Subcutaneous adipose tissue (tissue), 4 donors: ENCODE results near the gene GPR162. TPM values are rescaled to one million over a fixed set of nuclear protein-coding genes. Genes with fewer than 3 reads are reported as not detected.

Experiments
- CTCF ChIP-seq: fragments of 450-650 bp; IDR thresholded peaks from one replicate; pipeline ENCODE4 v1.5.1; 2016; ENCODE audit warnings: low read depth, mild to moderate bottlenecking, control low read depth, antibody characterized with exemption, moderate library complexity
- total RNA-seq, 4 donors: library from RNA; depleted of rRNA; stranded (reverse); fragments of >200 nt; gene quantifications; one replicate each; pipeline ENCODE4 v1.1.0, GENCODE V29; 2016

GPR162 gene
- total RNA-seq, 4 donors from 2014 or later, result 0.66 to 3.1 (median 2.1) TPM

DNA sequence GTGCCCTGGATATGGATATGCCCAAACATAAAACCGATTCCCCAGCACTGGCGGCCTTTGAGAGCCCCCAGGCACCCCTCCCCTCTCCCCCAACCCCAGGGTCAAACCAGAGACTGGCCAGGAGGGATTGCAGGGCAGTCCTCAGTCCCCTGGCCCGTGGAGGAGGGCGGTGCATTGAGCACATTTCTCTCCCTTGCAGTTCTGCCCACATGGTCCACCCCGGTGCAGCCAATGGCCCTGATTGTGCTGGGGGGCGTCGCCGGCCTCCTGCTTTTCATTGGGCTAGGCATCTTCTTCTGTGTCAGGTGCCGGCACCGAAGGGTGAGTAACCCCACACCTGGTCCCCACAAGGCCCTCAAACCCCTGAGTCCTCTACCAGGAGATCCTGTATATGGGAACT lies 3.4 kb upstream of the GPR162 start:
- TF ChIP-seq CTCF, result no peak

- TF ChIP-seq CTCF, result no peak
Observed at GRCh38 chr12:6818645-6819044, 3.0 kb upstream of the GPR162 start.

GRCh38 chr12:6819106-6820030 lies 2.3 kb upstream of the GPR162 start:
- TF ChIP-seq CTCF, result no peak

- no peak for TF ChIP-seq CTCF
Observed at GRCh38 chr12:6820166-6820565, 1.5 kb upstream of the GPR162 start.

DNA sequence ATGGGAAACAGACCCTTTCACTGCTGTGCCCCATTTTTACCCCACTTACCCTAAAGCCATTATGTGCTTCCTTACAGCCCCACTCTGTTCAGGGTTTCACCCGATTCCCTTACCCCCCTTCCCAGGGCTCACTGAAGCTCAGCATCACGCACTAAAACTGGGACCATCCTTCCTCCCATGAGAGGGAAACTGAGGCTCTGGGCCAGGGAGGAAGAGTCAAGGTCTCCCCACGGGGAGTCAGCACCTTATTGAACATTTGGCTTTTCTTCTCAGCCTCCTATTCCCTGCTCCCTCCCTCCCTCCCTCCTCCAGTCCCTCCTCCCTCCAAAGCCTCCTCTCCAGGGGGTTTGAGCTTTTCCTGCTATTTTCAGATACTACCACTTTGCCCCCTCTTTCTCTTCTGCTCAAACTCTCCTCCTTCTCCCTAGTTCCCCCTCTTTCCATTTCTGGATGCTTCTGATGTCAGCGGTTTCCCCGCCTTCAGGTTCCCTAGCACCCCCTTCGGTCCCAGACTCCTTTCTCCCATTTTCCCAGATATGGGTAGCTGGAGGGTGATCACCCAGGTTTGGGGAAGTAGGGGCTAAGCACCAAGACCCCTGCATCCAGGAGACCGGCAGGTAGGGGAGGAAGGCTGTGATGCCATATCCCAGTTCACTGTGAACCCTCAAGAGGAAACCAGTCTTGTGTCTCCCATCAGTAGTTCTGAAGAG lies 960 bp downstream of the GPR162 start:
- TF ChIP-seq CTCF, result no peak

GRCh38 chr12:6823182-6824084 lies 1.8 kb downstream of the GPR162 start:
- TF ChIP-seq CTCF, result no peak
